ENCODE results near the gene FAM156B. TPM values are rescaled to one million over a fixed set of nuclear protein-coding genes. Genes with fewer than 3 reads are reported as not detected.
"Not testable (repeated sequence)": the region's sequence is repeated elsewhere in the genome, so short reads cannot be mapped to it uniquely, and the experiment has no call there.

FAM156B gene
- total and polyA plus RNA-seq, 2 donors (not counting 1 experiment from before 2014, with no cell fraction given): 11.4 to 12.6 TPM

DNA sequence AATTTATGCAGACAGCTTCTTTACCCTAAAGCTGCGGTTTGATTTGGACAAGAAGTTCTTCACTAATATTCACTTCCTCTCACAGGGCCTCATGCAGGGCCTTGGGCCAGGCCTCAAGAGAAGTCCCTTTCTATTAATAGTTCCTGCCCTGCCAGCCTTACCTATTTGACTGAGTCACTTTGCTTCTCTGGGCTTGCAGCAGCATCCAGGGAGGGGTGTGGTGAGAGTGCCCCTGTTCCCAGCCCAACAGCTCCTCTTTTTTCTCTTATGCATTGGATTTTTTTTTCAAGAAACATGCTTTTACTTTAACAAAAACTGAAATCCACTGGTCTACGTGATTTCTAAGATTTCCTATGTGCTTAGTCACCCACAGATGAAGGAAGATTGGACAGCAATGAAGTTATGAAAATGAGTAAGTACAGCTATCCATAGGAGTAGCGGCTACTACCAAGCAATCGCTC is 26.7 kb downstream of the FAM156B start:
- peaks cover 5% of the 10 kb centered on the region for H3K4me1 ChIP-seq (ENCODE audit: control insufficient read depth, extremely low read depth, insufficient read depth, low read length)
- no peak overlapping the region for H3K4me2 ChIP-seq (ENCODE audit: extremely low read depth, insufficient read depth, low read length)
- H3K79me2 ChIP-seq (ENCODE audit: control insufficient read depth, insufficient read depth, low read length): no peaks in the 10 kb centered on the region
- no peak overlapping the region for H3K4me3 ChIP-seq (replicated peaks in 1 of 4; ENCODE audit: control extremely low read depth in 1 of 4, insufficient read depth in 1 of 4, low read depth in 3 of 4, low read length in 4 of 4)
- no peaks in the 10 kb centered on the region for H3K27me3 ChIP-seq (ENCODE audit: control insufficient read depth, insufficient read depth, low read length)
- H4K20me1 ChIP-seq (ENCODE audit: control insufficient read depth, extremely low read depth, insufficient read depth, low read length): no peaks in the 10 kb centered on the region
- peak; percentile 56 to 65 for DNase-seq (ENCODE audit: low read depth in 2 of 2)
- no peaks in the 10 kb centered on the region for H3K9me3 ChIP-seq (ENCODE audit: control insufficient read depth, insufficient read depth, low read depth, low read length)
- TF ChIP-seq, protein P1, sequence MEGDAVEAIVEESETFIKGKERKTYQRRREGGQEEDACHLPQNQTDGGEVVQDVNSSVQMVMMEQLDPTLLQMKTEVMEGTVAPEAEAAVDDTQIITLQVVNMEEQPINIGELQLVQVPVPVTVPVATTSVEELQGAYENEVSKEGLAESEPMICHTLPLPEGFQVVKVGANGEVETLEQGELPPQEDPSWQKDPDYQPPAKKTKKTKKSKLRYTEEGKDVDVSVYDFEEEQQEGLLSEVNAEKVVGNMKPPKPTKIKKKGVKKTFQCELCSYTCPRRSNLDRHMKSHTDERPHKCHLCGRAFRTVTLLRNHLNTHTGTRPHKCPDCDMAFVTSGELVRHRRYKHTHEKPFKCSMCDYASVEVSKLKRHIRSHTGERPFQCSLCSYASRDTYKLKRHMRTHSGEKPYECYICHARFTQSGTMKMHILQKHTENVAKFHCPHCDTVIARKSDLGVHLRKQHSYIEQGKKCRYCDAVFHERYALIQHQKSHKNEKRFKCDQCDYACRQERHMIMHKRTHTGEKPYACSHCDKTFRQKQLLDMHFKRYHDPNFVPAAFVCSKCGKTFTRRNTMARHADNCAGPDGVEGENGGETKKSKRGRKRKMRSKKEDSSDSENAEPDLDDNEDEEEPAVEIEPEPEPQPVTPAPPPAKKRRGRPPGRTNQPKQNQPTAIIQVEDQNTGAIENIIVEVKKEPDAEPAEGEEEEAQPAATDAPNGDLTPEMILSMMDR (conservative IDR thresholded peaks at IDR 0.05 in 1 of 2, IDR thresholded peaks at IDR 0.05 in 1 of 2; ENCODE audit: low read depth in 1 of 2, low read length in 2 of 2): no peak
- TF ChIP-seq EZH2 (IDR thresholded peaks at IDR 0.05; ENCODE audit: low read length, missing control alignments): no peak
- H2AFZ ChIP-seq (ENCODE audit: low read length): no peak overlapping the region
- H3K27ac ChIP-seq (ENCODE audit: insufficient read depth, low read length): peak overlapping the region; percentile 4
- H3K36me3 ChIP-seq (ENCODE audit: control insufficient read depth, insufficient read depth, low read length): no peaks in the 10 kb centered on the region
- H3K9ac ChIP-seq (ENCODE audit: insufficient read depth, low read length): no peak overlapping the region

DNA sequence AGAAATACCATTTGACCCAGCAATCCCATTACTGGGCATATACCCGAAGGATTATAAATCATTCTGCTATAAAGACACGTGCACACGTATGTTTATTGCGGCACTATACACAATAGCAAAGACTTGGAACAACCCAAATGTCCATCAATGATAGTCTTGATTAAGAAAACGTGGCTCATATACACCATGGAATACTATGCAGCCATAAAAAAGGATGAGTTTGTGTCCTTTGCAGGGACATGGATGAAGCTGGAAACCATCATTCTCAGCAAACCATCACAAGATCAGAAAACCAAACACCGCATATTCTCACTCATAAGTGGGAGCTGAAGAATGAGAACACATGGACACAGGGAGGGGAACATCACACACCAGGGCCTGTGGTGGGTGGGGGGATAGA is 33.1 kb downstream of the FAM156B start:
- H3K4me3 ChIP-seq (replicated peaks in 1 of 4; ENCODE audit: control extremely low read depth in 1 of 4, insufficient read depth in 1 of 4, low read depth in 3 of 4, low read length in 4 of 4); H3K36me3 ChIP-seq (ENCODE audit: control insufficient read depth, insufficient read depth, low read length); H3K4me1 ChIP-seq (ENCODE audit: control insufficient read depth, extremely low read depth, insufficient read depth, low read length); H3K27me3 ChIP-seq (ENCODE audit: control insufficient read depth, insufficient read depth, low read length); H3K9ac ChIP-seq (ENCODE audit: insufficient read depth, low read length); H3K27ac ChIP-seq (ENCODE audit: insufficient read depth, low read length); H3K79me2 ChIP-seq (ENCODE audit: control insufficient read depth, insufficient read depth, low read length); DNase-seq (ENCODE audit: low read depth in 2 of 2); H3K9me3 ChIP-seq (ENCODE audit: control insufficient read depth, insufficient read depth, low read depth, low read length); H3K4me2 ChIP-seq (ENCODE audit: extremely low read depth, insufficient read depth, low read length); H2AFZ ChIP-seq (ENCODE audit: low read length); H4K20me1 ChIP-seq (ENCODE audit: control insufficient read depth, extremely low read depth, insufficient read depth, low read length): not testable (repeated sequence)

DNA sequence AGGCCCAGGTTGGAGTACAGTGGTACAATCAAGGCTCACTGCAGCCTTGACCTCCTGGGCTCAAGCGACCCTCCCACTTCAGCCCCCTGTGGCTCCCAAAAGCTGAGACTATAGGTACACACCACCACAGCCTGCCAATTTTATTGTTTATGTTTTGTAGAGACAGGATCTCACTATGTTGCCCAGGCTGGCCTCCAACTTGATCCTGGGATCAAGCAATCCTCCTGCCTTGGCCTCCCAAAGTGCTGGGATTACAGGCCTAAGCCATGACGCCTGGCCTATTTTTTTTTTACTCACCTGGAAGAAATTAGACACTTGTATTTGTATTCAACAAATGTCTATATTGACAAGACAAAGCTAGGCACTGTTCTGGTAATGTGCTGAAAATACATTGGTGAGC is 36.1 kb downstream of the FAM156B start:
- no peak overlapping the region for H3K27ac ChIP-seq (ENCODE audit: insufficient read depth, low read length)
- H3K9me3 ChIP-seq (ENCODE audit: control insufficient read depth, insufficient read depth, low read depth, low read length): no peaks in the 10 kb centered on the region
- TF ChIP-seq, protein P1 (conservative IDR thresholded peaks at IDR 0.05 in 1 of 2, IDR thresholded peaks at IDR 0.05 in 1 of 2; ENCODE audit: low read depth in 1 of 2, low read length in 2 of 2): no peak
- TF ChIP-seq EZH2 (IDR thresholded peaks at IDR 0.05; ENCODE audit: low read length, missing control alignments): no peak
- H3K36me3 ChIP-seq (ENCODE audit: control insufficient read depth, insufficient read depth, low read length): no peaks in the 10 kb centered on the region
- H3K4me1 ChIP-seq (ENCODE audit: control insufficient read depth, extremely low read depth, insufficient read depth, low read length): no peaks in the 10 kb centered on the region
- H3K27me3 ChIP-seq (ENCODE audit: control insufficient read depth, insufficient read depth, low read length): no peaks in the 10 kb centered on the region
- H3K9ac ChIP-seq (ENCODE audit: insufficient read depth, low read length): no peak overlapping the region
- H4K20me1 ChIP-seq (ENCODE audit: control insufficient read depth, extremely low read depth, insufficient read depth, low read length): no peaks in the 10 kb centered on the region
- H3K4me3 ChIP-seq (replicated peaks in 1 of 4; ENCODE audit: control extremely low read depth in 1 of 4, insufficient read depth in 1 of 4, low read depth in 3 of 4, low read length in 4 of 4): no peak overlapping the region
- no peak overlapping the region for H3K4me2 ChIP-seq (ENCODE audit: extremely low read depth, insufficient read depth, low read length)
- no peak for DNase-seq (ENCODE audit: low read depth in 2 of 2)
- no peak overlapping the region for H2AFZ ChIP-seq (ENCODE audit: low read length)
- no peaks in the 10 kb centered on the region for H3K79me2 ChIP-seq (ENCODE audit: control insufficient read depth, insufficient read depth, low read length)

Data from fibroblast of lung (primary cell).